DMS114 treated with DMSO at 0.1 percent for 48 hours (cell line): ENCODE results near the gene TRIP13.
"Not testable (repeated sequence)": the region's sequence is repeated elsewhere in the genome, so short reads cannot be mapped to it uniquely, and the experiment has no call there.

Experiments
- DNase-seq: peaks from one replicate; lab custom pipeline; 2025; ENCODE audit not compliant: unreplicated experiment; lab: John Stamatoyannopoulos, UW

TRIP13 gene

GRCh38 chr5:872301-872700 lies 20.4 kb upstream of the TRIP13 start:
- no peak for DNase-seq

- no peak for DNase-seq
Observed at GRCh38 chr5:873328-873727, 19.4 kb upstream of the TRIP13 start.

GRCh38 chr5:875931-876330 lies 16.8 kb upstream of the TRIP13 start:
- no peak for DNase-seq

GRCh38 chr5:876398-877365 lies 16.0 kb upstream of the TRIP13 start:
- DNase-seq = no peak

GRCh38 chr5:878125-878524 lies 14.6 kb upstream of the TRIP13 start:
- no peak for DNase-seq

- DNase-seq = not testable (repeated sequence)
Observed at GRCh38 chr5:878677-879076, 14.0 kb upstream of the TRIP13 start.

GRCh38 chr5:880816-881550 lies 11.7 kb upstream of the TRIP13 start:
- no peak for DNase-seq

GRCh38 chr5:881551-881935 lies 11.1 kb upstream of the TRIP13 start:
- DNase-seq = no peak

GRCh38 chr5:882253-883183 lies 10.2 kb upstream of the TRIP13 start:
- no peak for DNase-seq

- no peak for DNase-seq
Observed at GRCh38 chr5:883475-884181, 9.1 kb upstream of the TRIP13 start.

- DNase-seq = no peak
Observed at GRCh38 chr5:884345-885126, 8.1 kb upstream of the TRIP13 start.

- DNase-seq = no peak
Observed at GRCh38 chr5:885127-885442, 7.6 kb upstream of the TRIP13 start.

- DNase-seq = no peak
Observed at GRCh38 chr5:885529-885928, 7.2 kb upstream of the TRIP13 start.

- no peak for DNase-seq
Observed at GRCh38 chr5:886036-886435, 6.6 kb upstream of the TRIP13 start.

- no peak for DNase-seq
Observed at GRCh38 chr5:886716-887325, 5.9 kb upstream of the TRIP13 start.

- DNase-seq = no peak
Observed at GRCh38 chr5:887947-888637, 4.6 kb upstream of the TRIP13 start.

- no peak for DNase-seq
Observed at GRCh38 chr5:888638-889035, 4.0 kb upstream of the TRIP13 start.

- DNase-seq = no peak
Observed at GRCh38 chr5:889075-889710, 3.5 kb upstream of the TRIP13 start.
